Measurements from ENCODE around the gene CBLC.
A peak's percentile ranks its signal among the peaks of the same experiment; 100 is the strongest.
"Not testable (repeated sequence)": the region's sequence is repeated elsewhere in the genome, so short reads cannot be mapped to it uniquely, and the experiment has no call there.

CBLC gene

DNA sequence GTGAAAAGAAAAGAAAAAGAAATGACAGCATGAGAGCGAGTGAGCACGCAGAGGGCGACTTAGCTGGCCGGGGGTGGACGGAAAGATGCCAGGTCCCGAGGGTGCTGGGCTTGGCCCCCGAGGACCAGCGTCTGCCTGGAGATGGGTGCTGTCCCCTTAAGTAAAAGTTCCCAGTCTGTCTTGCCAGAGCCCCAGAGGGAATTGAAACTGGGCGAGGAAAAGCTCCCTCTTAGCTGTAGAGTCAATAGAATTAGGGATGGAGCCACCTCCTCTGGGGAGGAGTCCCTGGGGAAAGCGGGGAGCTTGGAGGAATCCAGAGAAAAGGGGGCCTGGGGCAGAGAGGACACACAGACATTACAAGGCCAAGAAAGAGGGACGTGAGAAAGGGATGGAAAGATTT is 44.5 kb downstream of the CBLC start:
- DNase-seq, result no peak

DNA sequence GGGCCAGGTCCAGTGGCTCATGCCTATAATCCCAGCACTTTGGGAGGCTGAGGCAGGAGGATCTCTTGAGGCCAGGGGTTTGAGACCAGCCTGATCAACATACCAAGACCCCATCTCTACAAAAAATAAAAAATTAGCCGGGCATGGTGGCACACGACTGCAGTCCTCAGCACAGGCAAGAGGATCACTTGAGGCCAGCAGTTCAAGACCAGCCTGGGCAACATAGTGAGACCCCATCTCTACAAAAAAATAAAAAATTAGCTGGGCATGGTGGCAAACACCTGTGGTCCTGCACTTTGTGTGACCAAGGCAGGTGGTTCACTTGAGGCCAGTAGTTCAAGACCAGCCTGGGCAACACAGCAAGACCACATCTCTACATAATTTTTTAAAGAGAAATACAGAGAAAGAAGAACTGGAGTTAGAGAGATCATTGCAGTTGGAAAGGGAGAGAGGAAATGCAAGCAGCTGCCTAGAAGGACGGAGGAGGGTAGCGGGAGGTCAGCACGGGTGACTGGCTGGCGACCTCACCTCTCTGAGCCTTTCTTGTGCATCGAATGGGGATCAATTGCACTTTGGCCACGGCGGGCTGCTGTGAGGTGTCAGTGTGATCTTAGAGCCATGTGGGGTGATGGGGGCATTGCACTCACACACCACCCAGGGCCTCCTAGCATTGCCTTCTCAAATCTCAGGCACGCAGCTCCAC is 45.1 kb downstream of the CBLC start:
- no peak for DNase-seq

DNA sequence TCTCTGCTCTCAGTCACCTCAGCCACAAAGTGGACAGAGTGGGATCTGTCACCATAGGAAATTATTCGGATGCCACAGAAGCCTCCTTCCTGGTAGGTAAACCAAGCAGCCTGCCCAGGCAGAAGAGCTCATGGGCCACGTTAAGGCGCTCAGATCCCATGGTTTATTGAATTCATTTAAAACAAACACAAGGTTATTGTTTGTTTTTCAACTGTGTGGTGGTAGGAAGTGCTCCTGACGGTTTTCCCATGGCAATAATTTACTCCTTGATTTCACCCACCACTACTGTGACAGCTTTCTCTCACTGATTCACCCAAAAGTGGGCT is 45.6 kb downstream of the CBLC start:
- DNase-seq, result no peak

DNA sequence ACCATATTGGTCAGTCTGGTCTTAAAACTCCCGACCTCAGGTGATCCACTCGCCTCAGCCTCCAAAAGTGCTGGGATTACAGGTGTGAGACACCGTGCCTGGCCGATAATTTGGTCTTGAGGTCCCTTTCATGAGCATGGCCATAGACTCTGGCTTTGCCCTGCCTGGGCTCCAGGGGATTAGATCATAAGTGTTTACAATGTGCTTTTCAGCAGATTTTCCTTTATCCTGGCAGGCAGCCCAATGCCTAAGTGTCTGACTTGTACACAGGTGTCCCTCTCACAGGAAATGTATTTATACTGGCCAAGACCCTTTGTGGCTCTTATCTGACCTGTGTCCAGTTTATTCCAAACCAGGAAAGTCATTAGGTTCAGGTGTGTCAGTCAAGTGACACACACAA is 47.1 kb downstream of the CBLC start:
- no peak for DNase-seq

DNA sequence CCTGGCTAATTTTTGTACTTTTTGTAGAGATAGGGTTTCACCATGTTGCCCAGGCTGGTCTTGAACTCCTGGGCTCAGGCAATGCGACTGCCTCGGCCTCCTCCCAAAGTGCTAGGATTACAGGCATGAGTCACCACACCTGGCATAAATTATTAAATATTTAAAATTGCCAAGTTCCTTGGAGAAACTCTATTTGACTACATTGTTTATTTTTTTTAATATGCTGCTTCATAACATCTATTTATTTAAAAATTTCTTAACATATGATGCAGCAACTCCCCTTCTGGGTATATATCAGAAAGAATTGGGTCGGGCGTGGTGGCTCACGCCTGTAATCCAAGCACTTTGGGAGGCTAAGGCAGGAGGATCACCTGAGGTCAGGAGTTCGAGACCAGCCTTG is 55.2 kb downstream of the CBLC start:
- DNase-seq, result not testable (repeated sequence)

DNA sequence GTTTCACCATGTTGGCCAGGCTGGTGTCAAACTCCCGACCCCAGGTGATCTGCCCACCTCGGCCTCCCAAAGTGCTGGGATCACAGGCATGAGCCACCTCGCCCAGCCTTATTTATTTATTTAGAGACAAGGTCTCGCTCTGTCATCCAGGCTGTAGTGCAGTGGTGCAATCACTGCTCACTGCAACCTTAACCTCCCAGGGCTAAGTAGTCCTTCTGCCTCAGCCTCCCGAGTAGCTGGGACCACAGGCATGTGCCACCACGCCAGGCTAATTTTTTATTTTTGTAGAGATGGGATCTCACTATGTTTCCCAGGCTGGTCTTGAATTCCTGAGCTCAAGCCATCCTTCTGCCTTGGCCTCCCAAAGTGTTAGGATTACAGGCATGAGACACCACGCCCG is 56.7 kb downstream of the CBLC start:
- DNase-seq, result not testable (repeated sequence)

DNA sequence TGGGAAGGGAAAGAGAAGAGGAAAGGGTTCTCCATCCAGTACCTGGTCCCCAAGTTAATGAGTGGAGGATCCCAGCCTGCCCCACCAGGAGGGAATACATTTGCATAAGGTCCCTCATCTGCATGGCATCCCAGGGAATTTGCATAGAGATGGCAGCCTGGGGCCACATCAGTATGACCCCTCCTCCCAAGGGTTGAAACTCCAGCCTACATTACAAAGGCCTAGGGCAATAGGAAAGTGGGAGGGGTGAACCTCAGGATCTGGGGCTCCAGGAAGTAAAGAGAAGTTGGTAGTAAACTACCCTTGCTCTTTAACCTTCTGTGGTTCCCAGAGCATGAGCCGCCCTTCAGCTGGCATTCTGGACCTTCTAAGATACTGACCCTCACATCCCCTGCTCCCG is 61.6 kb downstream of the CBLC start:
- DNase-seq, result no peak

DNA sequence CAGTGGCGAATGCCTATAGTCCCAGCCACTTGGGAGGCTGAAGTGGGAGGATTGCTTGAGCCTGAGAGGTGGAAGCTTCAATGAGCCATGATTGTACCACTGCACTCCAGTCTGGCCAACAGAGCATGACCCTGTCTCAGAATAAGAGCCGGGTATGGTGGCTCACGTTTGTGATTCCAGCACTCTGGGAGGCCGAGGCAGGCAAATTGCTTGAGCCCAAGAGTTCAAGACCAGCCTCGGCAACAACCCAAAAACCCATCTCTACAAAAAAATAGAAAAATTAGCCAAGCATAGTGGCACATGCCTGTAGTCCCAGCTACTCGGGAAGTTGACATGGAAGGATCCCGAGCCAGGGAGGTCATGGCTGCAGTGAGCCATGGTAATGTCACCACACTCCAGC is 63.1 kb downstream of the CBLC start:
- no peak for DNase-seq

DNA sequence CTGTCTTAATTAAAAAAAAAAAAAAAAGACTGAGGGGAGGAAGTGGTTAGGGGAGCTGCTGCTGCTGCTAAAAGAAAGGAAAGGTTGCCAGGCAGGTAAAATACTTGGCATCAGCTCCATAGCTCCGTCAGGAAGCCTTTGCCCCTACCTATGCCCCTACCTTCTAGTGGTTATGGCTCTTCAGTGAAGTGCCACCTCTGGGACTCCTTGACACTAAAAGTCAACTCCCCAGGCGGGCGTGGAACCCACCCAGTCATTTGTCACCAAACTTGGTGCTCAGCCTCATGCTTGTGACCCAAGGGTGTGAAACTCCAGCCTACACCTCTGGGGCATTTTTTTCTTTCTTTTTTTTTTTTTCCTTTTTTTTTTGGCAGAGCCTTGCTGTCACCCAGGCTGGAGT is 63.5 kb downstream of the CBLC start:
- no peak for DNase-seq

DNA sequence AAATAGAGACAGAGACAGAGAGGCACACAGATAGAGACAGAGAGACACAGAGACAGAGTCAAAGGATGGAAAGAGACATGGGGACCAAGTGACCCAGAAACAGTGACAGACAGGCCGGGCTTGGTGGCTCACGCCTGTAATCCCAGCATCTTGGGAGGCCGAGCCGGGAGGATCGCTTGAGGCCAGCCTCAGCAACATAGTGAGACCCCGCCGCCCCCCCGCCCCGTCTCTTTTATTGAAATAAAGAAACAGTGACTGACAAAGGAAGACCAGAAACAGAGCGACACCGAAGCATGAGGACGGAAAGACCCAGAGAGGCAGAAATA is 67.6 kb downstream of the CBLC start:
- no peak for DNase-seq

DNA sequence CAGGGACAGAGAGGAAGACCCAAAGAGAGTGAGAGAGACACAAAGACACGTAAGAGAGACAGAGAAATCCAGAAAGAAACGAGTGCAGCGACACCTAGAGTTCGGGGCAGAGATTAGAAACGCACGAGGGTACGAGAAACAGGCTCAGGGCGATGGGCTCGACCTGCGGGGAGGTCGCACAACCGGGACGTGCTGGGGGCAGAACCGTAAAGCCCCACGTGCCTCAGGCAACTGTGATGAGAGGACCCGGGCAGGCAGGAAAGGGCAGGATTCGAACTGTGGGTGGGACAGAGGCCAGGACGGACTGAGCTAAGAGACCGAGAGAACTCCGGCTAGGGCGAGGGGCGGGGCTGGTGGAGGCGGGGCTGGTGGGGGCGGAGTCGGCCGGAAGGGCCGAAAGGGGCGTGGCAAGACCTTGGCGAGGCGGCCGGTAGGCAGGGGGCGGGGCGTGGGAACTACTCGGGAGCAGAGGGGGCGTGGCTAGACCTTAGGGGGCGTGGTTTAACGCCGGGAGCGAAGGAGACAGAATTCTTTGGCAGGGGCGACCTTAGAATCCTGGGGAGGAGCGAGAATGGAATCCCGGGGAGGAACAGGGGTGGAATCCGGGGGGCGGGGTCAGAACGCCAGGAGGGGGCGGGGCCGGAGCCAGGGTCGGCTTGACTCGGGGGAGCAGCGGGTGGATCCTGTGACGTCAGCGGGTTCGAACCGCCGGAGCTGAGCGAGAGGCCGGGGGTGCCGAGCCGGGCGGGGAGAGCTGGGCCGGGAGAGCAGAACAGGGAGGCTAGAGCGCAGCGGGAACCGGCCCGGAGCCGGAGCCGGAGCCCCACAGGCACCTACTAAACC is 68.1 kb downstream of the CBLC start, which contains the start of gene NECTIN2:
TSS of gene NECTIN2 (plus strand) at position 686 of the 843 bp plus-strand sequence. CDS start 229 bp downstream, outside the sequence.
- DNase-seq, result peak; percentile 99

DNA sequence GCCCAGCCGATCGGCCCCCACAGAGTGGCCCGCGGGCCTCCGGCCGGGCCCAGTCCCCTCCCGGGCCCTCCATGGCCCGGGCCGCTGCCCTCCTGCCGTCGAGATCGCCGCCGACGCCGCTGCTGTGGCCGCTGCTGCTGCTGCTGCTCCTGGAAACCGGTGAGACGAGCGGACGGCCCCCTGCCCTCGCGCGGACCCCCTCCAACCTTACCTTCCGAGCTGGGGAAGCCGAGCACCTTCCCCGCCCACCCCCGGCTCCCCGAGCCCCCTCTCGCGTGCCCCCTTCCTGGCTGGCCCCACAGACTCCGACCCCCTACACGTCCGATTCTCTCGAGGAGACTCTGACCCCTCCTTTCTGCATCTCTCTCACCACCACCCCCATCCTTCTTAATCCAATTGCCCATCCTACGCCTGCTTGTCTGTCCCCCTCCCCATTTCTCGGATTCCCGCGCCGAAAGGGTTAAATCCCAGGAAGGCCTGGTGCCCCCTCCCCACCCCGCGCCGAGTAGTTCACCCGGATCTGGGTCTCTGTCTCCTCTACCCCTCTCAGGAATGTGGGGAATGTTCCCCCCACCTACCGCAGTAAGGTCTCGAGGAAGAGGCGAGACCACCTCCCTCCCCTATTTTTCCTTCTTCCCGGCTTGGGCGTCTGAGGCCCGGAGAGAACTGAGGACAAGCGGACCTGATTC is 68.9 kb downstream of the CBLC start:
- peak; percentile 45 for DNase-seq

DNA sequence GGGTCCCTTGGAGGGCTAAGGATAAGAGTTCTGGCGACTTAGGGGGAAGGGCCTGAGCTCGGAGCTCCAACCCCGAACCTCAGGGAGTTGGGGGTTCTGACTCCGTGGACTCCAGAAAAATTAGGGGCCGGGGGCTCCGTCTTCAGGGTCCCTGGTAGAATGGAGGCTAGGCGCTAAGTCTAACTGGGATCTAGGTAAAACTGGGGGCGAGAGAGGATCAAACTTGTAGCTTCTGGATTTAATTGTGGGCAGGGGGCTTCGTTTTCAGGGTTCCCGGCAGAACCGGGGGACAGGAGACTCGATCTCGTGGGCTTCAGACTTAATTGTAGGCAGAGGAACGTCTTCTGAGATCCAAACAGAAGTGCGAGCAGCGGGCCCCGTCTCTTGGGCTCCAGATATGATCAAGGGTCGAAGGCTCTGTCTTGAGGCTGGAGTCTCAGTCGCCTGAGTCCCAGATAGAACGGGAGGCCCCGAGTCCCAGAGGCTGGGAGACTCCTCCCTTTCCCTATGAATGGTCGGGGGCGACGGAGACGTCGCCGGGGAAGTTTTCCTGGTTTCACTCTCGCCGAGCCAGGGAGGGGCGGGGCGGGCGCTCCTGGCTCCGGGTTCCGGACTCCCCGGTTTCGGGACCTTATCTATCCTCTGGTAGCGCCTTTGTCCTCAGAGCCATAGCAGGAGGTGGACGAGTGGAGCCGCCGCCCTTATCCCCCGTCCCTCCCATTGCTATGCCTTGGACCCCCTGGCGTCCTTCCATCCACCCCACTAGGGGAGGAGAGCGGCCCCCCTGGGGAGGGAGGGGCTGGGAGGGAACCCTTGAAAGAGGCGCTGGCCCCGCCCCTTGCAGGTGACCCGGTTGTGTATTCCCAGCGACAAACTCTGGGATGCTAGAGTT is 69.7 kb downstream of the CBLC start:
- DNase-seq, result peak; percentile 80

DNA sequence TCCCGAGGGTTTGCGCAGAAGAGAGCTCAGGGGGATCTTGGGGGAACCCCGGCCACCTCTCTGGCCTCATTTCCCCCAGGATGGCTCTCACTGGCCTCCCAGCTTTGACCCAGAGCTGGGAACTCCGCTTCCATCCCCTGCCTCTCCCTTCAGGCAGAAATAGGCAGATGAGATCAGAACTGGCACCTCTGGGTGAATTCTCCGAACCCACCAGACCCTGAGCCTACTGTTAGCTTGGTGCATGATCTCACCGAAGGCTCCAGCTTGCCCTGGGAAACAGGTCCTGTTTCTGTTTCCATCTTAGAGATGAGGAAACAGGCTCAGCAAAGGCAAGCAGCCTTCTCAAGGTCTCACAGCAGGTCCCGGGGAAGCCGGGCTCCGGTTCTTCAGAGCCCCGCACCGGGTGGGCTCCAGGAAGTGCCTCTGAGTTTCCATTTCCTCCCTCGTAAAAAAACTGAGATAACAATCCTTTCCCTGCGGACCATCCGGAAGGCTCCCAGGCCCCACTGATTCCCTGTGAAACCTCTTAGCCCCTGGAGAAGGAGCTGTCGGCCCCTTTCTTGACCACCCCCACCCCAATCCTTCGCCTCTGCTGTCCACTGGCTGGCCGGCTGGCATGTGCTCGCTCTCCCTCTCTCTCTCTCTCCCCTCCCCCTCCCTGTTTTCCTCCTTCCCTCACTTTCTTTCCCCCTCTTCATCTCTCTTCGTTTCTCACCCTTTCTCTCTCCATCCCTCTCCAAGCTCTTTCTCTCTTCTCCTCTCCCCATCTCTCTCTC is 70.5 kb downstream of the CBLC start:
- peak; percentile 62 for DNase-seq

DNA sequence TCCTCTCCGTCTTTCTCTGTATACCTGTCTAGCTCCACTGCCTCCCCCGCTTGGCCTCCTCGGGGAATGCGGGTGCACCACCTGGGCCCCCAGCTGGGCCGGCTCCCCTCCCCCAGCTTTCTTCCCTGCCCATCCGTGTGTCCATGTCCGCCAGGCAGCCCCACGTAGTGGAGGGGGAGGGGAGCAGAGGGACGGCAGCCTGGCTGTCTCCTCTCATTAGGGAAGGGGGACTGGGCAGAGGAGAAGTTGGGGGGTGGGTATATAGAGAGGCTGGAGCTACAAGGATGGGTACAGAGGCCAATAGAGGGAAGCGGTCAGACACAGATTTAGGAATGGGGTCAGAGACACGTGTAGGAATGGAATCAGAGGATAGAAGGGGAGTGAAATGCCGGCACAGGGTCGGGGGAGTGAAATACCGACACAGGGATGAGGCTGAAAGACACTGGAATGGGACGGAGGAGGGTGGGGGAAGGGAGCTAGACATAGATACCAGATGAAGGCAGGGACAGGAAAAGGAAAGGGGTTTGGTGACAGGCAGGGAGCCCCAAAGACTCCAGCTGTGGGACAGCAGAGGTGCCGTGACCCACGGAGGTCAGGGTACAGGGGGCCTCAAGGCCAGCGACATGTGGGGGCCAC is 71.2 kb downstream of the CBLC start:
- DNase-seq, result peak; percentile 21

Data from EL (cell line).